ENCODE measurements around the gene PRSS12.

- TF ChIP-seq, protein P1, sequence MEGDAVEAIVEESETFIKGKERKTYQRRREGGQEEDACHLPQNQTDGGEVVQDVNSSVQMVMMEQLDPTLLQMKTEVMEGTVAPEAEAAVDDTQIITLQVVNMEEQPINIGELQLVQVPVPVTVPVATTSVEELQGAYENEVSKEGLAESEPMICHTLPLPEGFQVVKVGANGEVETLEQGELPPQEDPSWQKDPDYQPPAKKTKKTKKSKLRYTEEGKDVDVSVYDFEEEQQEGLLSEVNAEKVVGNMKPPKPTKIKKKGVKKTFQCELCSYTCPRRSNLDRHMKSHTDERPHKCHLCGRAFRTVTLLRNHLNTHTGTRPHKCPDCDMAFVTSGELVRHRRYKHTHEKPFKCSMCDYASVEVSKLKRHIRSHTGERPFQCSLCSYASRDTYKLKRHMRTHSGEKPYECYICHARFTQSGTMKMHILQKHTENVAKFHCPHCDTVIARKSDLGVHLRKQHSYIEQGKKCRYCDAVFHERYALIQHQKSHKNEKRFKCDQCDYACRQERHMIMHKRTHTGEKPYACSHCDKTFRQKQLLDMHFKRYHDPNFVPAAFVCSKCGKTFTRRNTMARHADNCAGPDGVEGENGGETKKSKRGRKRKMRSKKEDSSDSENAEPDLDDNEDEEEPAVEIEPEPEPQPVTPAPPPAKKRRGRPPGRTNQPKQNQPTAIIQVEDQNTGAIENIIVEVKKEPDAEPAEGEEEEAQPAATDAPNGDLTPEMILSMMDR (IDR thresholded peaks at IDR 0.05; ENCODE audit: low read depth, low read length): no peak
- TF ChIP-seq EZH2phosphoT487 (IDR thresholded peaks at IDR 0.05; ENCODE audit: low read depth): no peak
Measured at GRCh38 chr4:118317691-118318090, 35.1 kb downstream of the PRSS12 start.
